HCT116 (cell line): ENCODE data around the gene KRTAP1-5.

Experiments used
- ATF3 ChIP-seq: IDR thresholded peaks from 2 replicates; pipeline ENCODE4 v1.6.1; 2012
- CTCF ChIP-seq, 3 experiments: fragments of 200-600 bp in 1 of 3; sonication (generic) in 1 of 3; IDR thresholded peaks in 2 of 3; conservative IDR thresholded peaks in 1 of 3; 2 replicates each; pipeline ENCODE4 v1.5.1; 2012 to 2017; ENCODE audit warnings: low read depth in 2 of 3, low read length in 2 of 3, antibody characterized with exemption in 1 of 3, borderline replicate concordance in 1 of 3, control low read depth in 1 of 3, mild to moderate bottlenecking in 1 of 3, mixed read lengths in 1 of 3, mixed run types in 1 of 3, moderate library complexity in 1 of 3; ENCODE audit not compliant: insufficient read depth in 1 of 3
- EGR1 ChIP-seq: IDR thresholded peaks from 2 replicates; pipeline ENCODE4 v1.6.1; 2012; ENCODE audit warnings: low read depth
- EZH2phosphoT487 ChIP-seq: fragments of 200-600 bp; IDR thresholded peaks from 2 replicates; pipeline ENCODE4 v1.6.1; 2018; ENCODE audit warnings: antibody characterized with exemption, borderline replicate concordance
- JUND ChIP-seq: IDR thresholded peaks from 2 replicates; pipeline ENCODE4 v1.6.1; 2012
- POLR2A ChIP-seq: IDR thresholded peaks from 2 replicates; pipeline ENCODE4 v1.7.0; 2011; ENCODE audit warnings: borderline replicate concordance; ENCODE audit not compliant: insufficient read depth, insufficient read length; ENCODE audit errors: extremely low read depth
- POLR2AphosphoS5 ChIP-seq: IDR thresholded peaks from 2 replicates; pipeline ENCODE4 v1.6.1; 2011; ENCODE audit warnings: mild to moderate bottlenecking, low read depth, low read length, moderate library complexity
- REST ChIP-seq: IDR thresholded peaks from 2 replicates; pipeline ENCODE4 v1.6.1; 2012; ENCODE audit warnings: low read depth
- YY1 ChIP-seq: IDR thresholded peaks from 2 replicates; pipeline ENCODE4 v1.6.1; 2011; ENCODE audit warnings: low read length, low read depth, moderate library complexity, mild to moderate bottlenecking; ENCODE audit not compliant: insufficient replicate concordance; ENCODE audit errors: extremely low read depth
- ZNF274 ChIP-seq: fragments of 200-500 bp; sonication (Bioruptor generic); IDR thresholded peaks from 2 replicates; pipeline ENCODE4 v1.6.1; 2014; ENCODE audit warnings: mild to moderate bottlenecking, low read depth, low read length, inconsistent platforms
- TF ChIP-seq, protein P1 (sequence below): IDR thresholded peaks from 2 replicates; pipeline ENCODE4 v1.6.1; 2012

GRCh38 chr17:41029633-41030245 is 2.7 kb upstream of the KRTAP1-5 start, which contains the start of gene KRTAP1-4:
- TF ChIP-seq CTCF (IDR thresholded peaks at IDR 0.05 in 2 of 3, conservative IDR thresholded peaks at IDR 0.05 in 1 of 3; ENCODE audit: borderline replicate concordance in 1 of 3, insufficient read depth in 1 of 3, low read depth in 2 of 3, low read length in 2 of 3) (no peak), REST (no peak), EZH2phosphoT487 (no peak), JUND (no peak), ATF3 (no peak), POLR2A (no peak), POLR2AphosphoS5 (no peak), ZNF274 (no peak), EGR1 (no peak), YY1 (no peak)
- TF ChIP-seq, protein P1, sequence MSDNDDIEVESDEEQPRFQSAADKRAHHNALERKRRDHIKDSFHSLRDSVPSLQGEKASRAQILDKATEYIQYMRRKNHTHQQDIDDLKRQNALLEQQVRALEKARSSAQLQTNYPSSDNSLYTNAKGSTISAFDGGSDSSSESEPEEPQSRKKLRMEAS = no peak
